NB4 (cell line): Measurements from ENCODE around the gene KRT6A.

ENCODE experiments used
- POLR2A ChIP-seq: IDR thresholded peaks from 2 replicates; pipeline ENCODE4 v1.6.1; 2011; ENCODE audit warnings: mild to moderate bottlenecking; ENCODE audit not compliant: insufficient read length; ENCODE audit errors: extremely low read depth
- TF ChIP-seq, protein P1 (sequence below): IDR thresholded peaks from one replicate; pipeline ENCODE4 v1.5.1; 2012; ENCODE audit warnings: low read depth, low read length

GRCh38 chr12:52529417-52529816, 36.4 kb upstream of the KRT6A start:
- TF ChIP-seq POLR2A, result no peak
- TF ChIP-seq, protein P1, sequence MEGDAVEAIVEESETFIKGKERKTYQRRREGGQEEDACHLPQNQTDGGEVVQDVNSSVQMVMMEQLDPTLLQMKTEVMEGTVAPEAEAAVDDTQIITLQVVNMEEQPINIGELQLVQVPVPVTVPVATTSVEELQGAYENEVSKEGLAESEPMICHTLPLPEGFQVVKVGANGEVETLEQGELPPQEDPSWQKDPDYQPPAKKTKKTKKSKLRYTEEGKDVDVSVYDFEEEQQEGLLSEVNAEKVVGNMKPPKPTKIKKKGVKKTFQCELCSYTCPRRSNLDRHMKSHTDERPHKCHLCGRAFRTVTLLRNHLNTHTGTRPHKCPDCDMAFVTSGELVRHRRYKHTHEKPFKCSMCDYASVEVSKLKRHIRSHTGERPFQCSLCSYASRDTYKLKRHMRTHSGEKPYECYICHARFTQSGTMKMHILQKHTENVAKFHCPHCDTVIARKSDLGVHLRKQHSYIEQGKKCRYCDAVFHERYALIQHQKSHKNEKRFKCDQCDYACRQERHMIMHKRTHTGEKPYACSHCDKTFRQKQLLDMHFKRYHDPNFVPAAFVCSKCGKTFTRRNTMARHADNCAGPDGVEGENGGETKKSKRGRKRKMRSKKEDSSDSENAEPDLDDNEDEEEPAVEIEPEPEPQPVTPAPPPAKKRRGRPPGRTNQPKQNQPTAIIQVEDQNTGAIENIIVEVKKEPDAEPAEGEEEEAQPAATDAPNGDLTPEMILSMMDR, result no peak
